ENCODE data around the gene RIMKLB. TPM values are rescaled to one million over a fixed set of nuclear protein-coding genes. Genes with fewer than 3 reads are reported as not detected.
"Not testable (repeated sequence)": the region's sequence is repeated elsewhere in the genome, so short reads cannot be mapped to it uniquely, and the experiment has no call there.

The RIMKLB gene
- total RNA-seq, 1 donor from 2014 or later, result 49.1 TPM

- peak; percentile 69 for DNase-seq (ENCODE audit: low read depth)
These were observed 5.2 kb upstream of the RIMKLB start for GRCh38 chr12:8692573-8692972.

- no peak for DNase-seq (ENCODE audit: low read depth)
These were observed 2.7 kb upstream of the RIMKLB start for GRCh38 chr12:8695116-8695515.

GRCh38 chr12:8696442-8697090 is 1.2 kb upstream of the RIMKLB start:
- DNase-seq (ENCODE audit: low read depth), result no peak

- DNase-seq (ENCODE audit: low read depth), result peak; percentile 44
These were observed 693 bp upstream of the RIMKLB start for GRCh38 chr12:8697120-8697475.

GRCh38 chr12:8698132-8698851 is 501 bp downstream of the RIMKLB start:
- no peak for DNase-seq (ENCODE audit: low read depth)

- no peak for DNase-seq (ENCODE audit: low read depth)
These were observed 1.1 kb downstream of the RIMKLB start for GRCh38 chr12:8698879-8699278.

- DNase-seq (ENCODE audit: low read depth), result no peak
These were observed 1.9 kb downstream of the RIMKLB start for GRCh38 chr12:8699714-8700113.

- no peak for DNase-seq (ENCODE audit: low read depth)
These were observed 3.4 kb downstream of the RIMKLB start for GRCh38 chr12:8701046-8701660.

GRCh38 chr12:8702159-8702558 is 4.4 kb downstream of the RIMKLB start:
- no peak for DNase-seq (ENCODE audit: low read depth)

GRCh38 chr12:8709124-8709830 is 11.5 kb downstream of the RIMKLB start:
- no peak for DNase-seq (ENCODE audit: low read depth)

- DNase-seq (ENCODE audit: low read depth), result no peak
These were observed 14.8 kb downstream of the RIMKLB start for GRCh38 chr12:8712572-8712971.

GRCh38 chr12:8722286-8722800 is 24.6 kb downstream of the RIMKLB start:
- no peak for DNase-seq (ENCODE audit: low read depth)

- no peak for DNase-seq (ENCODE audit: low read depth)
These were observed 37.1 kb downstream of the RIMKLB start for GRCh38 chr12:8734873-8735381.

- DNase-seq (ENCODE audit: low read depth), result peak; percentile 66
These were observed 44.7 kb downstream of the RIMKLB start for GRCh38 chr12:8742501-8742900.

GRCh38 chr12:8743121-8743520 is 45.3 kb downstream of the RIMKLB start:
- DNase-seq (ENCODE audit: low read depth), result not testable (repeated sequence)

GRCh38 chr12:8745631-8746030 is 47.8 kb downstream of the RIMKLB start:
- not testable (repeated sequence) for DNase-seq (ENCODE audit: low read depth)

- DNase-seq (ENCODE audit: low read depth), result no peak
These were observed 48.3 kb downstream of the RIMKLB start for GRCh38 chr12:8746046-8746445.

GRCh38 chr12:8760076-8760475 is 62.3 kb downstream of the RIMKLB start:
- DNase-seq (ENCODE audit: low read depth), result not testable (repeated sequence)

- not testable (repeated sequence) for DNase-seq (ENCODE audit: low read depth)
These were observed 64.9 kb downstream of the RIMKLB start for GRCh38 chr12:8762701-8763100.

- not testable (repeated sequence) for DNase-seq (ENCODE audit: low read depth)
These were observed 68.3 kb downstream of the RIMKLB start for GRCh38 chr12:8766121-8766520.

- DNase-seq (ENCODE audit: low read depth), result no peak
These were observed 72.7 kb downstream of the RIMKLB start for GRCh38 chr12:8770499-8770898.

GRCh38 chr12:8771072-8771471 is 73.3 kb downstream of the RIMKLB start:
- no peak for DNase-seq (ENCODE audit: low read depth)

Measured in renal cortical epithelial cell (primary cell).